Activated CD4-positive, alpha-beta T cell treated with anti-CD3 and anti-CD28 coated beads, Interleukin-2, Interleukin-4, amounts not matched to agents 100 ng/mL and 50 ng/mL, durations not matched to agents 16 hours and 8 hours (primary cell): ENCODE results near the gene ARHGAP5.
A peak's percentile ranks its signal among the peaks of the same experiment; 100 is the strongest.

Experiments used
- DNase-seq: peaks from one replicate; pipeline ENCODE4 v3.0.0-alpha.2; 2020; ENCODE audit warnings: low spot score

Gene ARHGAP5

GRCh38 chr14:32171469-32171868 lies 94.4 kb downstream of the ARHGAP5 start:
- no peak for DNase-seq

GRCh38 chr14:32183151-32184058 lies 106.3 kb downstream of the ARHGAP5 start:
- no peak for DNase-seq

- DNase-seq: no peak
These were observed 108.0 kb downstream of the ARHGAP5 start for GRCh38 chr14:32185097-32185496.

GRCh38 chr14:32186248-32186647 lies 109.1 kb downstream of the ARHGAP5 start:
- DNase-seq: no peak

- no peak for DNase-seq
These were observed 112.7 kb downstream of the ARHGAP5 start for GRCh38 chr14:32189811-32190210.

- DNase-seq: no peak
These were observed 113.6 kb downstream of the ARHGAP5 start for GRCh38 chr14:32190673-32191072.

- no peak for DNase-seq
These were observed 115.7 kb downstream of the ARHGAP5 start for GRCh38 chr14:32192712-32193373.

GRCh38 chr14:32193532-32193931 lies 116.4 kb downstream of the ARHGAP5 start:
- DNase-seq: no peak

GRCh38 chr14:32195636-32196035 lies 118.5 kb downstream of the ARHGAP5 start:
- DNase-seq: no peak

- no peak for DNase-seq
These were observed 120.8 kb downstream of the ARHGAP5 start for GRCh38 chr14:32197919-32198318.

- no peak for DNase-seq
These were observed 123.5 kb downstream of the ARHGAP5 start for GRCh38 chr14:32200368-32201192.

- peak; percentile 78 for DNase-seq
These were observed 124.2 kb downstream of the ARHGAP5 start for GRCh38 chr14:32201193-32201815.

GRCh38 chr14:32201816-32202490 lies 124.8 kb downstream of the ARHGAP5 start, which contains the start of gene RNU6-7:
Gene RNU6-7 (plus strand): TSS chr14:32202045.
- peak; percentile 5 for DNase-seq

- DNase-seq: no peak
These were observed 125.4 kb downstream of the ARHGAP5 start for GRCh38 chr14:32202491-32202997.

- DNase-seq: peak; percentile 82
These were observed 126.1 kb downstream of the ARHGAP5 start, which contains the start of gene RNU6-8 for GRCh38 chr14:32202998-32203882. Gene RNU6-8 (minus strand): TSS chr14:32203269.

GRCh38 chr14:32203928-32204357 lies 126.8 kb downstream of the ARHGAP5 start:
- DNase-seq: peak; percentile 8

GRCh38 chr14:32205554-32205953 lies 128.4 kb downstream of the ARHGAP5 start:
- DNase-seq: no peak

GRCh38 chr14:32205984-32206383 lies 128.9 kb downstream of the ARHGAP5 start:
- DNase-seq: no peak

GRCh38 chr14:32206552-32206951 lies 129.4 kb downstream of the ARHGAP5 start:
- no peak for DNase-seq

GRCh38 chr14:32208490-32208889 lies 131.4 kb downstream of the ARHGAP5 start:
- DNase-seq: no peak
